GM12891 (cell line): ENCODE measurements around the gene PCMT1.
"Not testable (repeated sequence)": the region's sequence is repeated elsewhere in the genome, so short reads cannot be mapped to it uniquely, and the experiment has no call there.

Experiments
- DNase-seq: peaks from one replicate; pipeline ENCODE4 v3.0.0; 2011; ENCODE audit warnings: low spot score; ENCODE audit not compliant: insufficient read length
- FAIRE-seq: peaks from 2 replicates; lab custom pipeline; 2011; peaks lifted over from hg19 to GRCh38; lab: Jason Lieb, UNC
- PAX5 ChIP-seq: IDR thresholded peaks from 2 replicates; pipeline ENCODE4 v1.6.1; 2011; ENCODE audit warnings: low read length, moderate library complexity, mild to moderate bottlenecking; ENCODE audit not compliant: insufficient read depth, severe bottlenecking
- POLR2A ChIP-seq: IDR thresholded peaks from 2 replicates; pipeline ENCODE4 v1.6.1; 2011; ENCODE audit warnings: low read depth, low read length, control low read depth
- POLR2AphosphoS5 ChIP-seq: IDR thresholded peaks from 2 replicates; pipeline ENCODE4 v1.6.1; 2011; ENCODE audit warnings: low read depth, low read length, control low read depth
- POU2F2 ChIP-seq: IDR thresholded peaks from 2 replicates; pipeline ENCODE4 v1.6.1; 2011; ENCODE audit warnings: low read depth, mild to moderate bottlenecking, control low read depth, low read length, moderate library complexity
- SPI1 ChIP-seq: IDR thresholded peaks from 2 replicates; pipeline ENCODE4 v1.6.1; 2011; ENCODE audit warnings: low read depth, low read length, control low read depth
- TAF1 ChIP-seq: IDR thresholded peaks from 2 replicates; pipeline ENCODE4 v1.6.1; 2011; ENCODE audit warnings: low read depth, low read length, control low read depth

PCMT1 gene

GRCh38 chr6:149834513-149835481 is 85.3 kb downstream of the PCMT1 start:
- DNase-seq: peak; percentile 28
- peak; percentile 54 for FAIRE-seq
- TF ChIP-seq POLR2A: no peak
- no peak for TF ChIP-seq SPI1
- TF ChIP-seq TAF1: no peak
- no peak for TF ChIP-seq PAX5
- no peak for TF ChIP-seq POU2F2

GRCh38 chr6:149840345-149841075 is 91.0 kb downstream of the PCMT1 start:
- TF ChIP-seq PAX5 (no peak), POLR2A (no peak), SPI1 (no peak), POLR2AphosphoS5 (no peak), POU2F2 (no peak), TAF1 (no peak)
- FAIRE-seq (peak; percentile 81), DNase-seq (no peak)

GRCh38 chr6:149842331-149842730 is 92.8 kb downstream of the PCMT1 start:
- FAIRE-seq: no peak
- TF ChIP-seq POU2F2: no peak
- no peak for TF ChIP-seq POLR2AphosphoS5
- no peak for TF ChIP-seq PAX5
- TF ChIP-seq SPI1: no peak
- no peak for TF ChIP-seq TAF1
- TF ChIP-seq POLR2A: no peak
- DNase-seq: no peak

- TF ChIP-seq PAX5 (no peak), POLR2A (no peak), SPI1 (no peak), POLR2AphosphoS5 (no peak), POU2F2 (no peak), TAF1 (no peak)
- no peak for DNase-seq
- no peak for FAIRE-seq
Observed at GRCh38 chr6:149843051-149843633, 93.6 kb downstream of the PCMT1 start.

- DNase-seq, FAIRE-seq: not testable (repeated sequence)
Observed at GRCh38 chr6:149844036-149844435, 94.5 kb downstream of the PCMT1 start.

GRCh38 chr6:149844480-149844879 is 94.9 kb downstream of the PCMT1 start:
- TF ChIP-seq TAF1: no peak
- no peak for TF ChIP-seq POLR2AphosphoS5
- TF ChIP-seq PAX5: no peak
- no peak for TF ChIP-seq SPI1
- no peak for TF ChIP-seq POLR2A
- TF ChIP-seq POU2F2: no peak
- FAIRE-seq: no peak
- no peak for DNase-seq

- DNase-seq (no peak), FAIRE-seq (no peak)
- TF ChIP-seq SPI1: no peak
- TF ChIP-seq POLR2AphosphoS5: no peak
- no peak for TF ChIP-seq POU2F2
- no peak for TF ChIP-seq PAX5
- TF ChIP-seq POLR2A: no peak
- TF ChIP-seq TAF1: no peak
Observed at GRCh38 chr6:149845549-149845948, 96.0 kb downstream of the PCMT1 start.

- no peak for TF ChIP-seq SPI1
- no peak for TF ChIP-seq PAX5
- TF ChIP-seq POLR2A: no peak
- TF ChIP-seq POU2F2: no peak
- TF ChIP-seq TAF1: no peak
- TF ChIP-seq POLR2AphosphoS5: no peak
- FAIRE-seq: no peak
- no peak for DNase-seq
Observed at GRCh38 chr6:149846321-149846720, 96.8 kb downstream of the PCMT1 start.

- no peak for DNase-seq
- FAIRE-seq: no peak
- TF ChIP-seq TAF1 (no peak), PAX5 (no peak), POLR2A (no peak), POU2F2 (no peak), SPI1 (no peak), POLR2AphosphoS5 (no peak)
Observed at GRCh38 chr6:149847939-149848267, 98.4 kb downstream of the PCMT1 start.

GRCh38 chr6:149848343-149848742 is 98.8 kb downstream of the PCMT1 start:
- FAIRE-seq, DNase-seq: not testable (repeated sequence)

- TF ChIP-seq POLR2AphosphoS5 (no peak), POU2F2 (no peak)
- FAIRE-seq (no peak), DNase-seq (no peak)
Observed at GRCh38 chr6:149851461-149852110, 102.0 kb downstream of the PCMT1 start.
